Thoracic aorta (tissue), 2 donors: Measurements from ENCODE around the gene STK4. TPM values are rescaled to one million over a fixed set of nuclear protein-coding genes. Genes with fewer than 3 reads are reported as not detected.

Experiments
- ATAC-seq: fragments of 150-250 bp; one replicate; pipeline ENCODE4 v1.8.0; 2017; ENCODE audit warnings: low read depth; ENCODE audit not compliant: insufficient number of reproducible peaks, low FRiP score
- DNase-seq: peaks from one replicate; pipeline ENCODE4 v3.0.0-alpha.2; 2020; ENCODE audit warnings: low spot score
- H3K27ac ChIP-seq, 2 donors: fragments of 200-600 bp; sonication (generic); 1 replicate in 1 of 2; 2 replicates in 1 of 2; pipeline ENCODE4 v1.5.1; 2016; ENCODE audit warnings: mild to moderate bottlenecking in 2 of 2, moderate library complexity in 2 of 2
- H3K27me3 ChIP-seq: fragments of 200-600 bp; sonication (generic); replicated peaks from 2 replicates; pipeline ENCODE4 v1.6.0; 2016; ENCODE audit warnings: mild to moderate bottlenecking; ENCODE audit not compliant: insufficient read depth
- H3K36me3 ChIP-seq: fragments of 200-600 bp; sonication (generic); one replicate; pipeline ENCODE4 v1.5.1; 2016
- H3K4me1 ChIP-seq, 2 donors: fragments of 200-600 bp; sonication (generic); 1 replicate in 1 of 2; 2 replicates in 1 of 2; pipeline versions ENCODE4 v1.5.1 to v1.6.0; 2016; ENCODE audit warnings: low read depth in 2 of 2, mild to moderate bottlenecking in 1 of 2; ENCODE audit not compliant: control insufficient read depth in 1 of 2
- H3K4me3 ChIP-seq: fragments of 200-600 bp; sonication (generic); 2 replicates; pipeline ENCODE4 v1.5.1; 2016; ENCODE audit warnings: mild to moderate bottlenecking
- H3K9me3 ChIP-seq: fragments of 200-600 bp; sonication (generic); 2 replicates; pipeline ENCODE4 v1.5.1; 2016
- total RNA-seq, 2 donors: library from RNA; depleted of rRNA; stranded (reverse); fragments of >200 nt; gene quantifications; one replicate each; pipeline versions ENCODE4 v1.1.0 to v1.2.3, GENCODE V29; 2016
- TF ChIP-seq, protein P1 (sequence below): fragments of 200-600 bp; sonication (generic); IDR thresholded peaks from one replicate; pipeline ENCODE4 v1.5.1; 2019; ENCODE audit warnings: antibody characterized with exemption

The STK4 gene
- total RNA-seq, 2 donors from 2014 or later = 30.3 to 47.9 TPM

- ATAC-seq (no peak), DNase-seq (no peak)
- no peaks in the 10 kb centered on the region for H3K4me1 ChIP-seq
- no peak overlapping the region for H3K4me3 ChIP-seq
- H3K36me3 ChIP-seq = peaks cover 62% of the 10 kb centered on the region
- TF ChIP-seq, protein P1, sequence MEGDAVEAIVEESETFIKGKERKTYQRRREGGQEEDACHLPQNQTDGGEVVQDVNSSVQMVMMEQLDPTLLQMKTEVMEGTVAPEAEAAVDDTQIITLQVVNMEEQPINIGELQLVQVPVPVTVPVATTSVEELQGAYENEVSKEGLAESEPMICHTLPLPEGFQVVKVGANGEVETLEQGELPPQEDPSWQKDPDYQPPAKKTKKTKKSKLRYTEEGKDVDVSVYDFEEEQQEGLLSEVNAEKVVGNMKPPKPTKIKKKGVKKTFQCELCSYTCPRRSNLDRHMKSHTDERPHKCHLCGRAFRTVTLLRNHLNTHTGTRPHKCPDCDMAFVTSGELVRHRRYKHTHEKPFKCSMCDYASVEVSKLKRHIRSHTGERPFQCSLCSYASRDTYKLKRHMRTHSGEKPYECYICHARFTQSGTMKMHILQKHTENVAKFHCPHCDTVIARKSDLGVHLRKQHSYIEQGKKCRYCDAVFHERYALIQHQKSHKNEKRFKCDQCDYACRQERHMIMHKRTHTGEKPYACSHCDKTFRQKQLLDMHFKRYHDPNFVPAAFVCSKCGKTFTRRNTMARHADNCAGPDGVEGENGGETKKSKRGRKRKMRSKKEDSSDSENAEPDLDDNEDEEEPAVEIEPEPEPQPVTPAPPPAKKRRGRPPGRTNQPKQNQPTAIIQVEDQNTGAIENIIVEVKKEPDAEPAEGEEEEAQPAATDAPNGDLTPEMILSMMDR = no peak
- H3K27ac ChIP-seq = no peak overlapping the region
- H3K9me3 ChIP-seq = no peaks in the 10 kb centered on the region
- no peaks in the 10 kb centered on the region for H3K27me3 ChIP-seq
Measured at GRCh38 chr20:44950368-44950767, 15.9 kb upstream of the STK4 start.

DNA sequence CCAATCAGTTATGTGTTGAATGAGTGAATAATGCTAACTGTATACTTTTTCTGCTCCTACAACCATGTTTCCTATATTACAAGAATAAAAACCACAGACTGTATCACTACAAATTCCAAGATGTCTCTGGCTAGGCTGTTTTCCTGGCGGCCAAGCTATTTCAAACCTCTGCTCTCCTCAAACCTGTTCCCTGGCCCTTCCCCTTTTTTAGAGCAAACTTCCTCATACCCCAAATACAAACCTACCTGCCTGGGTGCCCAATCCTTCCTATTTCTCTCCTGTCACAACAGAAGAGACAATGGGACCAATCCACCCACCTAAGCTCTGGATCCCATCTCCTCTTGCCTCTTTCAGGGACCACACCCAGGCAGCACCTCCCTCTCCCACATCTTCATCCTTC lies 13.6 kb upstream of the STK4 start:
- peaks cover 44% of the 10 kb centered on the region for H3K36me3 ChIP-seq
- H3K27ac ChIP-seq = no peak overlapping the region
- DNase-seq = no peak
- H3K9me3 ChIP-seq = no peaks in the 10 kb centered on the region
- no peaks in the 10 kb centered on the region for H3K27me3 ChIP-seq
- ATAC-seq = no peak
- TF ChIP-seq, protein P1 = no peak
- no peak overlapping the region for H3K4me3 ChIP-seq
- H3K4me1 ChIP-seq = no peaks in the 10 kb centered on the region

GRCh38 chr20:44954211-44954610 lies 12.1 kb upstream of the STK4 start:
- Histone ChIP-seq H3K36me3 (peaks cover 39% of the 10 kb centered on the region), H3K4me3 (no peak overlapping the region), H3K4me1 (peaks cover 6 to 11% of the 10 kb centered on the region in 2 donors), H3K27me3 (no peaks in the 10 kb centered on the region), H3K27ac (no peak overlapping the region), H3K9me3 (no peaks in the 10 kb centered on the region)
- TF ChIP-seq, protein P1 = no peak
- no peak for DNase-seq
- no peak for ATAC-seq

DNA sequence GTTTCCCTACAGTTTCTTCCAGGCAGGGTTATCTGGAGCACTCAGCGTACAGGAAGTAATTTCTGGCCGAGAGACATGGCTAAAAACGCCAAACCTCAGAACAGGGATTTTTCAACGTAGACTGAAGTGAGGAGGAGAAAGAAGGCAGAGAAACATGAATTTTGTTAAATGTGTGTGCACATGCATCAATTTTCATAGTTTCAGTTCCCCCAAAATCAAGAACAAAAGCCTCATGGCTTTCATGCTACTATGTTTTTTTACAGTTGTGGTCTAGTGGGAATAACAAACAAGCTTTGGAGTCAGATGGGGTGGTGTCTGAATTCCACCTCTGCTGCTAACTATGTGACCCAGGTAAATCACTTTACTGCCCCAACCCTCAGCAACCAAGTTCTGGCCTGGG lies 11.0 kb upstream of the STK4 start:
- peaks cover 33% of the 10 kb centered on the region for H3K36me3 ChIP-seq

DNA sequence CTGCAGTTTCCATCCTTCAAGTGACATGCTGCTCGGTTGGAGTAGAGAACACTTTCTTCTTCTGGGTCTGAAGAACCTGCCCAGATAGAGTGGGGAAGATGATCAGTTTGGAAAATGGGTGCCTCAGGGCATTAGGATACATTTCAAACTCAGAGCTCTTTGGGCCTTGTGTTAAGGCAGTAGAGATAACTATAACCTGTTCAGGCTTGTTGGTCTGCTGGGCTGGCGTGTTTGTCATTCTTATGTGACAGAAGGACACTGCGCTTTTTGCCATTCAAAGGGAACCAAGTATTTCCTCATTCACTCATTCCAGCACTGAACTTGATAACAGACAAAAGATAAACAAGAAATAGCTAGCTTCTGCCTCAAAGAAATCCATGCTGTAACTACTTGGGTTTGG lies 9.9 kb upstream of the STK4 start:
- no peak for DNase-seq
- TF ChIP-seq, protein P1 = no peak
- peaks cover 22% of the 10 kb centered on the region for H3K36me3 ChIP-seq

More for the DNA sequence above, 11.0 kb upstream of the STK4 start:
- DNase-seq (no peak), ATAC-seq (no peak)
- H3K9me3 ChIP-seq = no peaks in the 10 kb centered on the region
- no peaks in the 10 kb centered on the region for H3K27me3 ChIP-seq
- TF ChIP-seq, protein P1 = no peak
- no peak overlapping the region for H3K4me3 ChIP-seq
- no peak overlapping the region for H3K27ac ChIP-seq
- H3K4me1 ChIP-seq = peaks cover 7 to 14% of the 10 kb centered on the region in 2 donors

More for the DNA sequence above, 9.9 kb upstream of the STK4 start:
- Histone ChIP-seq H3K27me3 (no peaks in the 10 kb centered on the region), H3K27ac (no peak overlapping the region), H3K4me1 (peaks cover 12 to 20% of the 10 kb centered on the region in 2 donors), H3K4me3 (no peak overlapping the region), H3K9me3 (no peaks in the 10 kb centered on the region)
- ATAC-seq = no peak
